Stimulated activated CD4-positive, alpha-beta T cell treated with anti-CD3 and anti-CD28 coated beads, Interleukin-12 subunit alpha, Interleukin-12 subunit beta, amount 100 ng/mL, for 24 hours (primary cell): ENCODE measurements around the gene KCNAB1.
A peak's percentile ranks its signal among the peaks of the same experiment; 100 is the strongest.

ENCODE experiments used
- DNase-seq, 2 experiments: peaks; one replicate each; pipeline ENCODE4 v3.0.0-alpha.2; 2020; ENCODE audit warnings: low read depth in 2 of 2

KCNAB1 gene

DNA sequence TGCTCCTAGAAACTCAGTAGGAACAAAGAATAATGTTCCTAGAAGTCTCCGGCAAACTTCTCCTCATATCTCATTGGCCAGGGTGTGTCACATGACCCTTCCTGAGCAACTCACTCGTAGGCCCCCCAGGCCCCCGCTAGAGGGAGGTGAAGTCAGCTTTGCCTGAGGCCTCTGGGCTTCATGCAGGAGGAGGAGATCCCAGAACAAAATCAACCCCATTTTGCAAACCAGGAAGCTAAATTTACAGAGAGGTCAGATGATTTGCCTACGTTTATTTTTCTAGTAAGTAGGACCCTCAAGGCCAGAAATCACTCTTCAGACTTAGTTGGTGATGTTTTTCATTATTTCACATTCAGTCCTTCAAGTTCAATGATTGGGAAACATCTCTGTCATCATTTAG lies 335.5 kb downstream of the KCNAB1 start:
- DNase-seq: no peak

DNA sequence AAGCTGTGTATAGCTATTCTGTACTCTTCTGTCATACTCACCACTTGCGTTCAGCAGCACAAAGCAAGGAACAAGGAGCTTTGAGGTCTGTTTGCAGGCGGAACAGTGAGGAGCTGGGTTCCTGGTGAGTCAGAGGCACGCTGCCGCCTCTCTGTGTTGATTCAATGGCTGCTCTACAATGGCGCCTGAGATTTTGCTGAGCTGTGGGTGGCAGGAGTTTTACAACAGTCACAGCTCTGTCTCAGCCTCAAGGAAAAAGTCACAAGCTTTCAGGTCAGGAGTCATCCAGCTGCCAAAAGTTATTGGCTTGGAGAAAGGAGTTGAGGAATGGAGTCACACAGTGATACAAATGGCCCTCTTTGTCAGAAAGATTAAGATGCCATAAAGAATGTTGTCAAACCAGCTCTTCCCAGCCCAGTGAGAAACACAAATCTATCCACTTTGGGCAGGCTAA lies 336.4 kb downstream of the KCNAB1 start:
- no peak for DNase-seq

DNA sequence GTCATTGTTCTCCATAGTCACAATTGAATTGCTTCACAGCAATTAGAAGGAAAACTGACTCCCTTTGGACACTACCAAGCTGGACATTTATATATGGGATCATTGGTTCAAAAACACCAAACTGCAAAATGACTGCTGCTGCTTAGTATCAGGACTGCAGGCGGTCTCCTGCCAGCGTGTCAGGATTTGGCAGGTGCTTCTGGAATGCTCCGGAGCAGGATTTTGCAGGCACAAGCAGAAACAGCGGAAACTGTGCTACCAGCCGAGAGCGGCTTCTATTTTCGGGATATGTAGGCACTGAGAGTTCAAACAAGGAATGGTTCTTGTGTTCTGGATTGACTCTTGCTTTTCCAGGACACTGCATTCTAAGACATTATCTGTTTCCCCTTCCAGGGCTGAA lies 339.1 kb downstream of the KCNAB1 start:
- DNase-seq: no peak

DNA sequence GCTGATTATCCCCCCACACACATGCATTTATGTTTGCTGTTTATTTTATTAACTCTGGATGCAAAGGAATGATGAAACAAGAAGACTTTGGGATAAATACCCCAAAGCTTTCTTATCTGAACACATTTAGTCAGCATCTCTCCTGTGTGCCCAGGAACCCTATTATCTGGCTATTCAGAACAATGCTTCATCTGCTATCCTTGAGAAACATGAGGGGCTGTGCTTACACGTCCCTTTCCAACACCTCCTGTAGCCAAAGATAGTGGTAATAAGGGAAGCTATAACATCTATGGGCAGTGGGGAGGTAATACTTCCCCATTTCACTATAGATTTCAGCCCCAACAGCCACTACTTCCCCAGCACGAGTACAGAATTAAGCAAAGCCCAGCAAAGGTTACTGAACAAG lies 339.8 kb downstream of the KCNAB1 start:
- no peak for DNase-seq

DNA sequence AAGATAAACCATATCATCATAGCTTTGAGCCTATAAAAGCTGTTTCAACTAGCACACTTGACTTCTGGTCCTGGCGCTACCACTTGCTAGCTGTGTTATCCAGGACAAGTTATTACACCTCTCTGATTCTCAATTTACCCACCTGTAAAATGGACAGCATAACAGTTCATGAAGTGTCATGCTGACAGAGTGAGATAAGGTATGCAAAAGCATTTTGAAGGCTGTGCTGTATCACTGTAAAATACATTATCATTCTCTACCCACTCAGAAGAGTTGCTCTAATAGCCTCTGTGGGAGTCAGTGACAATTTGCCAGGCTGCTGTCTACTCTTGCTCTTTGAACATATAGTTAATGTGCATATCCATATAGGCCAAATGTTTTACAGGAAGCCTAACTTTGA lies 341.5 kb downstream of the KCNAB1 start:
- DNase-seq: no peak

DNA sequence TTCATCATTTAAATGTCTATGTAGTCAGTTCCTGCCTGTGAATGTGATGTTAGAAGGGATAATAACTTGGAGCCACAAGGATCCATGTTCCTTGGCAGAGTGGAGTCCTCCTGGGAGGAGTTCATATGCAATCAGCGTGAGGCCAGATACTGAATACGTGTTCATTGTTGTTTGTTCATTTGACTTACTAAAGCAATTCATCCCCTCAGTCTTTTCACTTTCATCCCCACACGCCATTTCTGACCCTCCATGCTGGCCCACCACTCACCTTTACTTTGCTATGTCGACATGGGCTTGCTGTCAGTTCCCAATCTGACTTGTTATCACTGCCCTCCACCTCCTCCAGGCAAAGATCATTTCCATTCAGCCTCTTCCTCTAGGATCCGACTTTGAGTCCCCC lies 342.7 kb downstream of the KCNAB1 start:
- no peak for DNase-seq

DNA sequence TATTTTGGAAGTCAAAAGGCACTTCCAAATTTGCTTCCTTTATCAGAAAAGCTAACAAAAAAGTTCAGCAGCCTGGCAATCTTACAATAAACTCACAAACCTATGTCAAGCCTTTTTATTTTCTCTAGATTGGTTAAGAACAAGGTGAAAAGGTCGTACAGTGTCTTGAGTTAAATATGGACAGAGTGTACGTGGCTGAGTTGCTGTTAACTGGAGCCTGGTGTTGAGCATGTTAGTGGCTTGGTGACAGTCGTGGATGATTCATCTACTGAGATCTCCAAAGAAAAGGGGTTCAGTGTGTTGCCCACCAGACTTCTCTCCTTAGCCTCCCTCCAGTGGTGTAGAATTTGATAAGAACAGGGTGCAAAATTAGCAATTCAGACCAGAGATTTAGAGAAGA lies 344.8 kb downstream of the KCNAB1 start:
- no peak for DNase-seq

DNA sequence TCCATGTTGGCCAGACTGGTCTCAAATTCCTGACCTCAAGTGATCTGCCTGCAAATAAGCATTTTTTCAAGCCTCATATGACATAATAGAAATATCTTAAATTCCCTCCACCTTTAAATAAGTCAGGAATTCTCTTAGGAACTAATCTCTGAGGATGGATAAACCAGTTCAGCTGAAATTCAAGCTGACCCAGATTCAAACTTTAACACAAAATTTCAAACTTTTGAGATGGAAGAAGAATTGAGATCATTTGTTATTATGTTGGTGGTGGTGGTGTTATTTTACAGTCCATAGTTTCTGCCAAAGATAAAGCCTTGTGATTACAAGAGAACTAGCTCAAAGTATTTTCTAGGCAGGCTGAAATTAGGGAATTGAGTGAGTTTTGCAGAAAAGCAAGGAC lies 349.1 kb downstream of the KCNAB1 start:
- no peak for DNase-seq

DNA sequence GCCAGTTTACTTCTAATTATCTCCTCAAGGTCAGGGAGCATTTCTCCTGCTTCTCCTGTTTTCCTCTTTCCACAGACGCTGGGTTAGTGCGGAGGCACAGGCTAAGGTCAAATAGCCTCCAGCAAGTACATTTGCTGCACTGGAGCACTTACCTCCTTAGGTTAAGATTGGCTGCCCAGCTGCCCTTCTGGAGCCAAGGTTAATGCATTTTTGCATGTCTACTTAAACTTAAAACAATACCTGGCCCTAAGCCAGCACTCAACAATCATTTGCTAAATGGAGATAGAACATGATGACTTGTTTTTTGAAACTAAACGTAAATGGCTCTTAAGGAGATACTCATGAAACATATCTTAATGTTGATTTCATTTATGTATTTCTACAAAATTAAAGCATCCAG lies 351.1 kb downstream of the KCNAB1 start:
- no peak for DNase-seq

DNA sequence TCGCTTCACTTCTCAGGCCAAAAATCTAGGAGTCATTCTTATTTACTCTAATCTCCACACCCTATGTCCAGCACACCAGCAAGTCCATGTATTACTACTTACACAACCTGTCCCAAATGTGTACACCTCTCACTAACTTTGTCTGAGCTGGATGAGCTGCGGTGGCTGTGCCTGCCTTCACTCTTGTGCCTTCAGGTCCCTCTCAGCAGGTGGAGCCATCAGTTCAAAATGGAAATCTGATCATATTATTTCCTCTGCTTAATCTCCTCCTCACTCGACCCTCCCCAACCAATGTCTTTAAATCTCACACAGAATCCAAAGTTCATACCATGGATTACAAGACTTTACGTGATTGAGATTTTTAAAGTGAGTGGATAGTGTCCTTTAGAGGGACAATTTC lies 351.8 kb downstream of the KCNAB1 start:
- DNase-seq: no peak

DNA sequence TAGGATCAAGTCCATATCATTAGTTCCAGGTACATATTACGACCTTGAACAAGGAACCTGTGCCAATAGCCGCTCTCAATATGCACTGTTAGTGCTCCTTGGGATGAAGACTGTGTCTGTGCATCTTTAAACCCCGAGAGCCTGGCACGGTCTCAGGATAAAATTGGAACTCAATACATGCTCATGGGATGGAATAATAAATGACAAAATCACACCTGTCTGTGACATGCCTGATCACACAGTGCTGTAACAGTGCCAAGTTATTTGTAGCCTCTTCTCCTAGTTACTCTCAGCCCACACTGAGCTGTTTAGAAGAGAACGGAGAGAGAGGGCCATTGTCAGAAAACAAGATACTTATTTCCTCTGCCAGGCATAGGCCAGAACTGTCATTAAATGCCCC lies 352.3 kb downstream of the KCNAB1 start:
- DNase-seq: no peak

DNA sequence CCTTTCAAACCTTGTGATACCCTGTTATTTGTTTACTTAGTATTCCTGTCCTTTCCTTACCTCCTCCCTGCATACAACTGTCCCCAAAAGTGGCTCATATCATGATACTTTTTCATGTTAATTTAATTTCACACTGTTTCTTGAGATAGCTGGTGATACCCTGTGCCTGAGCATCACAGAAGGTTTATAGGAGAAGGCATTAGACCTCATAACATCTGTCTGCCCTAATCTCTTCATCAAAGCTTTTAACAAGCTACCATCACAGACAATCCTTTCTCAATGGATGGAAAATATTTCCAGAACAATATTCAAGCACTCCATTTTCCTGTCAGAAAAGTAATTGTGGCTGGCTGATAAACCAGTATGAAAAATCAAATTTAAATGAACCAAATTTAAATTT lies 353.0 kb downstream of the KCNAB1 start:
- no peak for DNase-seq

DNA sequence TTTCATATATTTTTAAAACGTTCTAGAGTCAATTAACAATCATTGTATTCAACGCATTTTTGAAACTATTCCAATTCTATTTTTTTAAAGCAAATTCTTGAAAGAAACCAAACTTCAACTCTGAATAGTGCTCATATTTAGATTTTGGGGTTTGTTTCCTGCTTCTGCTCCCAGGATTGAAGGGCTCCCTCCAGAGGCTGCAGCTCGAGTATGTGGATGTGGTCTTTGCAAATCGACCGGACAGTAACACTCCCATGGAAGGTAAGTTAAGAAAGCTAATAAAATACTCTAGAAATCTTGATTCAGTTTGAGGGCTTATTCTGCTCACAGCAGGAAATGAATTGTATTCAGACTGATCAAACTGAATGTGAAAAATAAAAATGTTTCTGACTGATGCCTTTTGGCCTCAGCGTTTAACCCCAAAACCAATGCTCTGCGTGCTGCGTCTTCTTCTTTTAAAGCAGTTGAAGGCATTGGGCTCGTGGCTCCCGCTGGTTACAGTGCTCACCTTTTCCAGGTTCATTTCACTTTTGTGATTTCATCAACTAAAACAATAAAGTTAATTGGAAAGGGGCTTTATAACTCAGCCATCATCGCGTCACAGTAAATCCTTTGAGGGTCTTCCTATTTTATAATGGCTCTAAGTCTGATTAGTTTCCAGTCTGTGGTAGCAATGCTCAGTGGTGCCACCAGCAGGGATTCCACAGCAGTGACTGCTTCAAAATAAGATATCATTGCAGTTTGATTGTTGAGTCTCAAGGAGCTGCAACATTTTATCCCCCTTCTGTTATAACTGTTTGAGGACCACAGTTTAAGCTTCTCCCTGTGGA lies 354.4 kb downstream of the KCNAB1 start:
- no peak for DNase-seq

DNA sequence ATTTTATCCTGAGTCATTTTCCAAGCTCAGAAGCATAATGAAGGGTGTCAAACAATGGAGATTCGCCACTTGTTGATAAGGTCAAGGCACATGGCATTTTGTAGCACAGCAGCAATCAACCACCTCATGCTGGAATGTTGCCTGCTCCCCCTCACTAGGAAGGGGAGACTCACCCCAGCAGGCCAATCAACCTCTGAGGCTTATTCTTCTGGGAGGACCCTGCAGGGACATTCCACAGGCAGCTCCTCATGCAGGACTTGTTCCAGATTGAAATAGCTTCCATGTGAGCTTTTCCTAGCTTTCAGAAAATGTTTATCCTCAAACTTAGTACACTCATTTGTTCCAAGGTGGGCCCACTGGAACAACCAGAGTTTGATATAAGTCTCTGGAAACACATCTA lies 356.9 kb downstream of the KCNAB1 start:
- DNase-seq: no peak

DNA sequence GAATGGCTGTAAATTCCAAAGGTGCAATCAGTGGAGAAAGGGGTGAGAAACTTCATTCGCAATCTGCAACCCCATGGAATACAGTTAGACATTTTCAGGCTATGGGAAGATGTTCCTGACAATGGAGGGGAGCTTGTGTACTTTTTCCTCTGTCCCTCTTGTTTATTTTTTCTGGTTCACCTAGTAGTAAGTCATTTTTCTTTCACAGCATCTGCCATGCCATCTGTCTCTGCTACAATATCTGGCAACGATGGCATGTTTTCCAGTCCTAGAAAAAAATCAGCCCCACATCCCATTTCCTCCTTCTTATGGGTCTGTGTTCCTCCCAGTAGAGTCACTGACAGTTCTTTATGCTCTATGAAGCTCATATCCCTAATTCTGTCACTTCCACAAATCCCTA lies 358.5 kb downstream of the KCNAB1 start:
- DNase-seq: no peak

DNA sequence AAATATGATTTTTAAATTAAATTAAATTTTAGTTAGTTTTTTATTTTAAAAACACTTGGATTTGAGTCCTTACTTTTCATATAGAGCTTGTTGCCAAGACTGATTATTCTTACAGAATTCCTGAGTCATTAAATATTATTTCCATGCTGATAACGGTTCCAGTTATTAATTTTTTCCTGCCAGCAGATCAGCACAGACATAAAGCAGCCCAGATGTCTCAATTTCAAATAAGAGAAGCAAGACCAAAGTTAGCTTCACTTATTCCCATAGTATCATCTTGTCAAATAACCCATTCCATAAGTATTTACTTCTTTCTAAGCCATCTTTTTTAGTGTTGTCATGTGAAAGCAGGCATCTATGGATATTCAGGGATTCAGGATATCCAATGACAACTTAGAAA lies 359.2 kb downstream of the KCNAB1 start:
- DNase-seq: no peak

DNA sequence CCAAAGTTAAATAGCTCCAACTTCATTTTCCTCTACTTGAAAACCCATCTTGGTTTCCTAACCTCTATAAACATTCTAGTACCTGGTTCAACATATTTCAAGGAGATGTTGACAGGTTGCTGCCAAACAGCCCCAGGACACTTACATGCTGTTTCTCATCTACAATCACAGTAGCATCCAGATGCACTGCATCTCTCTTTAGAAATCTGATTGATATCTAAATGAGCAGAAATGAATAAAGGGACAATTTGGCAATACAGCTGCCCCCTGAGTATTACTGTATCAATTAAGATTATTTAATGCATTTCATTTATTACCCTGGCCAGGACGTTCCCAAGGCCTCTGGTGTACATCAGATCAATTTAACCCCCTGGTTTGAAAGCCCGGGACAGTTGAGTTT lies 360.6 kb downstream of the KCNAB1 start:
- no peak for DNase-seq

DNA sequence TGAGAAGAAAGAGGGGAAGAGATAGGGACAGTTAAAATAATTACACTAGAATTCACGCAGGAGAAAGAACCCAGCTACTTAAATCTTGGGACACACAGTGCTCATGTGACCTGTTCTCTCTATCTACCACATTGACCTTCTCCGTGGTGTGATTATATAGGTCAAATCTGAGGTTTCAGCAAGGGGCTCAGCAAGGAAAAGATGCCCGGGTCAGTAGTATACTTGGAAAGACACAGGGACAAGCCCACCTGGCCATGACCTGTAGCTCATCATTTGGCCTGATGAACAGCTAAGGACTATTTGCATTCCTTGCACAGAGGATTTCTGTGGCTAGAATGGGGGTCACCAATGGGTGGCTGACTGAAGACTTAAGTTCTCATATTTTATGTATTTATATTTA lies 362.6 kb downstream of the KCNAB1 start:
- DNase-seq: no peak

DNA sequence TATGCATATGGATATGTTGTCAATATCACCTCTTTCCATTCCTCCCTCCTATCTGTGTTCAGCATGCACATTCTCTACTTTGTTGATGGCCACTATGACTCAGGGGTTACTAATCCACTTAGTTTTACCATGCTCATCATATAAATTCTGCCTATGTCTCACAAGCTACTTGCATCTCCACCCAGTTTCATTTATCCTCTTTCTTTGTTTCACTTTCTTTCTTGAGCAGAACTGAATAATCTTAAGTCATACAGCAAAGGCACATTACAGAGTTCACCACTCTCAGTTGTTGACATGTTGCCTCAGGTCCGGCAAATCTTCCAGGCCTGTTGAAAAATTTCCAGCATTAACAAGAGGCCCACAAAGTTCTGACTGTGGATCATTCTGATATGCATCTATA lies 363.0 kb downstream of the KCNAB1 start:
- DNase-seq: no peak

DNA sequence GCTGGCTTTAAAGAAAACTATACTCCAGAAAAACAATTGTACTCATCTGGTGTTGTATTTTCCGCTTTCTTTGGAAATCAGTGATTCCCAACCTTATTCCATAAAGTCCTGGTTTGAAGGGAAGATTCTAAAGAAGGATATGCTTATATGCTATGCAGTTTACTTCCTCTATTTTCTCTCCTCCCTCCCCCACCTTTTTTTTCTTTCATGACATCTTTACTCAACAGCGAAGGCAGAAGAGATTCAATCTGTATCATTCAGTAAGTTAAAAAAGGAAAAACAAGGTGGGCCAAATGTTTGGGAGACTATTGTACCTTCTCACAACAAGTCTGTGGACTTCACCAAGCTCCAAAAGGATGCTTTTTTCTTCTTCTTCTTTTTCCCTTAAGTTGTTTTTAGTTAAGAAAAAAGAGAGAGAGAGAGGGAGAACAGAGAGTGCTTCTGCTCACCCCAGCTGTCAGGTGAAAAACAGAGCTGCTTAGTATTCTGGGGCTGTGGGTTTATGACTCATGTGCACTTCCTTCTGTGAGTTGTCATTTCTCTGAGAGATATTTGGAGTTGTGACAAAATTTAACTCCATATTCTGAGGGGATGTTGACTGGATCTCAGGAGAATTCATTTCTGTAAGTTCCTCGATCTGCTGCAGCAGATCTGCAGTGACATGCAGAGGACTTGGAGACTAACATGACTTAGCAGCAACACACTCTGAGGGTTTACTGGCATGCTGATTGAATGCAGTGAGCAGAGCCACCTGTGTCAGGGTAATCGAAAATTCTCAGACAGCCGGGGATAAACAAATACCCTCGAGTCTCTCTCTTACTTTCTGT lies 363.8 kb downstream of the KCNAB1 start:
- DNase-seq: peak; percentile 8

DNA sequence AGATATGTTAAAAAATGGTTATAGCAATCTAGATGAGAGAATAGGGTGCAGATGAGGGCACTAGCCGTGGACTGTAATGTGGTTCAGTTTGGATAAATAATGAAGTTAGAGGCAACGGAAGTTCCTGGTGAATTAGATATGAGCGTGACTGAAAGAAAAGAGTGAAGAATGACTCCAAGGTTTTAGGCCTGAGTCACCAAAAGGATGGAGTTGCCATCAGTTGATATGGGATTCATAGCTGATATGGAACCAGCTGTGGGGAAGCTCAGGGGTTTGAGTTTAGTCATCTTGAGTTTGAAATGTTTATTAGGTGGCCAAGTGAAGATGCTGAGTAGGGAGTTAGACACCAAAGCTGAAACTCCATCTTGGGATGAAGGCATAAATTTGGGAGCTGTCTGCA lies 368.4 kb downstream of the KCNAB1 start:
- no peak for DNase-seq

DNA sequence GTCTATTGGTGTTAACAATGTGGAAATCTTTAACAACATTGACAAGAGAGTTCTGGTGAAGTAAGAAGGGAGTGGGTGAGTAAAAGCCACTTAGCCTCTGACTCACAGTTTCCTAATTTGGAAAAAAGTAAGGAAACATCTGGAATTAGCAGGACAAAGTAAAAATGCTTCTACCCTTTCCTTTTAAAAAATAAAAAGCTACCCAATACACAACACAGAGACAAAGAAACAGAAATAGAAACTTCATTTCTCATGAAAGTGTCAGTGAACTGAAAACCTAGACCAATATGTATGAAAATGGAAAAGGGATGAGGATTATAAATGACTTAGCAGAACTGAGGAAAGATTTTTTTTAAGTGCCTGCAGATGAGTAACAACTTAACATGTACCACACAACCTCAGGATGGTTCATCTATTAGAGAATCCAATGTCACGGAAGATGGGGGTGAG lies 369.1 kb downstream of the KCNAB1 start:
- no peak for DNase-seq

DNA sequence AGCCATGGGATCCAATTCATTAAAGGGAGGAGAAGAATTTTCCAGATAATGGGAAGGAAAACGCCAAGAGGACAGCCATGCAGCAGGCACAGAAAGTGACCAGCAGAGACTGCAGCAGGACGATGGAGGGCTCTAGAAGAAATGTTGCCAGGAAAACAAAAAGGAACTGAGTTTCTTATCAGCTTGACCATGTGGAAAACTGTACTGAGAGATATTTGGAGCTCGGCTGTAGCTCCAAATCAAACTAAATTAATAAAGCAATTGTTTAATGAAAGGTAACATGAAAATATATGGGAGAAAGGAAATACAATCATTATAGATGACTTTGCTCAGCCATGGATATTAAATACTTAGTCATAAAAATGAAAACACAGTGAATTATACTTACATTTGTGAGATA lies 370.8 kb downstream of the KCNAB1 start:
- DNase-seq: no peak
